ENCODE measurements around the gene ADD2. TPM values are rescaled to one million over a fixed set of nuclear protein-coding genes. Genes with fewer than 3 reads are reported as not detected.
"Not testable (repeated sequence)": the region's sequence is repeated elsewhere in the genome, so short reads cannot be mapped to it uniquely, and the experiment has no call there.

Gene ADD2
- polyA plus RNA-seq, 4 donors = 3.7 to 6.3 (median 6.0) TPM

- DNase-seq (ENCODE audit: low read depth in 4 of 4, low spot score in 3 of 4) = no peak
Measured at GRCh38 chr2:70752396-70752795, 15.6 kb downstream of the ADD2 start.

GRCh38 chr2:70751881-70752280, 16.1 kb downstream of the ADD2 start:
- no peak for DNase-seq (ENCODE audit: low read depth in 4 of 4, low spot score in 3 of 4)

DNA sequence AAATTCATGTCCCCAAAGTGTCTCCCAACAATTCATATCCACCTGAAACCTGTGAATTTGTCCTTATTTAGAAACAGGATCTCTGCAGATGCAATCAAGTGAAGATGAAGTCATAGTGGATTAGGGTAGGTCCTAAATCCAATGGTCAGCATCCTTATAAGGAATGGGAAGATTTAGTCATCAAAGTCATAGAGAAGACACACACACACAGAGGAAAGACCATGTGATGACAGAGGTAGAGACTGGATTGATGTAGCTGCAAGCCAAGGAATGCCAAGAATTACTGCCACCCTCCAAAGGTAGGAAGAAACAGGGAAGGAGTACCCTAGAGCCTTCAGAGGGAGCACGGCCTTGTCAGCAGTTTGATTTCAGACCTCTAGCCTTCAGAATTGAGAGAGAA, 17.7 kb downstream of the ADD2 start:
- no peak for DNase-seq (ENCODE audit: low read depth in 4 of 4, low spot score in 3 of 4)

GRCh38 chr2:70748002-70748784, 19.8 kb downstream of the ADD2 start:
- DNase-seq (ENCODE audit: low read depth in 4 of 4, low spot score in 3 of 4) = no peak

DNA sequence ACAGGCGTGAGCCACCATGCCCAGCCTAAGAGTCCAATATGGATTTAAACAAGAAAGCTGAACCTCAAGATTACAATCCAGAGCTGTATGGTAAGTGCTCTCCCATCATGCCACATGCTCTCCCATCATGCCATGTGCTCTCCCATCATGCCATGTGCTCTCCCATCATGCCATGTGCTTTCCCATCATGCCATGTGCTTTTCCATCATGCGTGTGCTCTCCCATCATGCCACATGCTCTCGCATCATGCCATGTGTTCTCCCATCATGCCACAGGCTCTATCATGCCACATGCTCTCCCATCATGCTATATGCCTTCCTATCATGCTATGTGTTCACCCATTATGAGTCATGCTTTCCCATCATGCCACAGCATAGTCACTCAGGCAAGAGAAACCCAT, 20.7 kb downstream of the ADD2 start:
- no peak for DNase-seq (ENCODE audit: low read depth in 4 of 4, low spot score in 3 of 4)

- DNase-seq (ENCODE audit: low read depth in 4 of 4, low spot score in 3 of 4) = no peak
Measured at GRCh38 chr2:70746094-70746974, 21.7 kb downstream of the ADD2 start.

GRCh38 chr2:70745276-70745825, 22.6 kb downstream of the ADD2 start:
- DNase-seq (ENCODE audit: low read depth in 4 of 4, low spot score in 3 of 4) = no peak

DNA sequence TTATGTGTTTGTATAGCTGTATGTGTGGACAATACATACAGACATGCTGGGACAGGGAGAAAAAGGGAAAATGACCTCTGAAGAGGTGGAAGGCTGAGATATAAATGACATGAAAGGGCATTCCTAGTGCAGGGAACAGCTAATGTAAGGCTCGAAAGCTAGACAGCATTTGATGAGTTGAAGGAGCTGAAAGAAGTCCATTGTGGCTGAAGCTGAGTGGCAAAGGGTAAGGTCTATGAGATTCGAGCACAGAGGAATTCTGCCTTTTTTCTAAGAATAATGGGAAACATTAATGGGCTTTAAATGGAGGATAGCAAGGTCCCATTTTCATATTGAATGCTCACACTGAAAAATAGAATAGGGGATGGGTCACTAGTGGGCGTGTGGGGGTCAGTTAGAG, 23.6 kb downstream of the ADD2 start:
- no peak for DNase-seq (ENCODE audit: low read depth in 4 of 4, low spot score in 3 of 4)

GRCh38 chr2:70743677-70744076, 24.3 kb downstream of the ADD2 start:
- DNase-seq (ENCODE audit: low read depth in 4 of 4, low spot score in 3 of 4) = no peak

DNA sequence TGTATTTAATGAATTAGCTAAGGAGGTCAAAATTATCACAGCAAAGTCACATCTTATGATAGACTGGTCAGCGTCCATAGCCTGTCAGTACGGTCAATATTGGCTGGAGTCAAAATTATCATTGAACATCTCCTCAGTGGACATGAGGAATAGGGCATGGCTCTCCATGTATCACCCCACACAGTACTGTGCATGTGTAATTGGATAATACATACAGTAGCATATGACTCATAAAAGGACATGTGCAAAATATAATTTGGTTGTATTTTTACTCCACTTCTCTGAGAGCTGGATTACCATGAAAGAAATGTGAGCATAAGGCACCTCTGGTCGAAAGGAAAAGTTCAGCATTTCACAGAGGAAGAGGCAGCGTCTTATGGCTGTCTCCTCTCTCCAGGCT, 24.9 kb downstream of the ADD2 start:
- no peak for DNase-seq (ENCODE audit: low read depth in 4 of 4, low spot score in 3 of 4)

DNA sequence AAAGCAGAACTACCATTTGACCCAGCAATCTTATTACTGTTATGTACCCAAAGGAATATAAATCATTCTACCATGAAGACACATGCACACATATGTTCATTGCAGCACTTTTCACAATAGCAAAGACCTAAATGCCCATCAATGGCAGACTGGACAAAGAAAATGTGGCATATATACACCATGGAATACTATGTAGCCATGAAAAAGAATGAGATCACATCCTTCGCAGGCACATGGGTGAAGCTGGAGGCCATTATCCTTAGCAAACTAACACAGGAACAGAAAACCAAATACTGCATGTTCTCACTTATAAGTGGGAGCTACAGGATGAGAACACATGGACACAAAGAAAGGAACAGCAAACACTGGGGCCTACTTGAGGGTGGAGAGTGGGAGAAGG, 28.5 kb downstream of the ADD2 start:
- not testable (repeated sequence) for DNase-seq (ENCODE audit: low read depth in 4 of 4, low spot score in 3 of 4)

DNA sequence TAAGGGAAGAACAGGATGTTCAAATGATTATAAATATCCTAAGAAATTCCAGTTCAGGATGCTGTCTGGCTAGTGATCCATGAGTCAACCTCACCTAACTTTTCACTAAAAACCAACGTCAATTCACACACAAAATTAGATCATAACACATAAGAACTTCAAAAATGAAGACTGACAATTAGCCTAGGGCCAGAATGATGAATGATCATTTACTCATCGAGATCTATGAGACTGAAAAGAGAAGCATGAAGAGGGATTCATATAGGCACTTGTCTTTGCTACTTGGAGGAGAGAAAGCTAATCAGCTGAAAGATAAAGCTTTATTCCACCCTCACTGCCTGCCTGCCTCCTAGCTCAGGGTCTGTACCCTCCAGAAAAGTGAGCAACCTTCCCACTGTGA, 29.8 kb downstream of the ADD2 start:
- DNase-seq (ENCODE audit: low read depth in 4 of 4, low spot score in 3 of 4) = no peak

GRCh38 chr2:70735071-70735470, 32.9 kb downstream of the ADD2 start:
- DNase-seq (ENCODE audit: low read depth in 4 of 4, low spot score in 3 of 4) = no peak

DNA sequence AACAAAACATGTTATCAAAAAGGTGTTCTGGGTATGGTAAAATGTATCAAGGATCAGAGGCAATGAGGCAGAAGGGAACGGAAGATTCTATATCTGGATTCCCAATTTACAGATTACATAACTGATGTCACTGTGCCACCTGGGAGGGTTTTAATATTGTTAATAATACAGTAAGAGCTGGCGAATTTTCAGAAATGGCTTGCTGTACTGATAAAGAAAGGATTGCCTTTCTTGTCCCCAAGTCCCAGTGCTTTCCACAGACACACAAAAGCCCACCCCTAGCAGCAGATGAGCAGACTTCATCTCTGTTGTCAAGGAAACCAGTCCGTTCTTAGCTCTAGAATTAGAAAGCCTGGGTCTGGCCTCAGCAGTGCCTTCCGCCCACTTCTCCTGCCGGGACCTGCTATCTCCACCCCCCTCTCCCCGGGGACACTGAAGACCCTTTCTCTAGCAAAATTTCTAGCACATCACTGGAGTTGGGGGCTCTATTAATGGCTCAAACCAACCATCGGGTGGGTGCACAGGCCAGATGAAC, 34.3 kb downstream of the ADD2 start:
- no peak for DNase-seq (ENCODE audit: low read depth in 4 of 4, low spot score in 3 of 4)

GRCh38 chr2:70732766-70733645, 35.0 kb downstream of the ADD2 start:
- no peak for DNase-seq (ENCODE audit: low read depth in 4 of 4, low spot score in 3 of 4)

GRCh38 chr2:70730730-70731129, 37.3 kb downstream of the ADD2 start:
- no peak for DNase-seq (ENCODE audit: low read depth in 4 of 4, low spot score in 3 of 4)

GRCh38 chr2:70729647-70730046, 38.4 kb downstream of the ADD2 start:
- no peak for DNase-seq (ENCODE audit: low read depth in 4 of 4, low spot score in 3 of 4)

DNA sequence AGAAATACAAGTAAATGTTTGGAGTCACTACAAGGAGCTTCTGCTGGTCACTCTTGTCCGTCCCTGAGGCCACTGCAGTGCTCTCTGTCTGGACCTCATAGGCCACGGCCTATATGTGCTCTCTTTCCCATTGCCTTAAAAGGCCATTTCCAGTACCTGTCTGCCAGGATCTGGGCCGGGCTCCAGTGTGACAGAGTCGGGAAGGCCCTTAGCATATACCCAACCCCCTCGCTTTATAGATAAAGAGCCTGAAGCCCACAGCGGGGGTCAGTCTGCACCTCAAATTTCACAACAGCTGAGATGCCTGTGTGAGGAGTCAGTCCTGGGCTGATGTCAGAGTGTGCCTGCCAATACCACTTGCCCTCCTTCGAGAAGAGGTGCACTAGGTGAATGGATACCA, 39.9 kb downstream of the ADD2 start:
- DNase-seq (ENCODE audit: low read depth in 4 of 4, low spot score in 3 of 4) = no peak

- DNase-seq (ENCODE audit: low read depth in 4 of 4, low spot score in 3 of 4) = no peak
Measured at GRCh38 chr2:70726947-70727725, 40.9 kb downstream of the ADD2 start.

GRCh38 chr2:70725505-70725904, 42.5 kb downstream of the ADD2 start:
- no peak for DNase-seq (ENCODE audit: low read depth in 4 of 4, low spot score in 3 of 4)

All from left renal pelvis (tissue), 4 donors.